IPS-18a (cell line): Measurements from ENCODE around the gene NFKBIB.

Experiments
- H3K27ac ChIP-seq: one replicate; pipeline ENCODE4 v1.5.1; 2013; ENCODE audit warnings: low read length
- H3K27me3 ChIP-seq: one replicate; pipeline ENCODE4 v1.6.1; 2013; ENCODE audit warnings: mild to moderate bottlenecking, low read length; ENCODE audit not compliant: control insufficient read depth, insufficient read depth
- H3K36me3 ChIP-seq: one replicate; pipeline ENCODE4 v1.6.1; 2013; ENCODE audit warnings: low read depth, low read length; ENCODE audit not compliant: control insufficient read depth
- H3K4me1 ChIP-seq: one replicate; pipeline ENCODE4 v1.6.1; 2013; ENCODE audit warnings: low read depth, low read length; ENCODE audit not compliant: control insufficient read depth
- H3K4me3 ChIP-seq: one replicate; pipeline ENCODE4 v1.5.1; 2013; ENCODE audit warnings: low read length
- H3K9ac ChIP-seq: one replicate; pipeline ENCODE4 v1.6.1; 2013; ENCODE audit warnings: mild to moderate bottlenecking, low read length, moderate library complexity
- H3K9me3 ChIP-seq: one replicate; pipeline ENCODE4 v1.6.1; 2013; ENCODE audit warnings: low read depth, low read length; ENCODE audit not compliant: control insufficient read depth

Gene NFKBIB

GRCh38 chr19:38921420-38922274 lies 21.9 kb downstream of the NFKBIB start:
- H3K4me1 ChIP-seq = no peaks in the 10 kb centered on the region
- H3K4me3 ChIP-seq = no peak overlapping the region
- H3K9me3 ChIP-seq = no peaks in the 10 kb centered on the region
- H3K27ac ChIP-seq = no peak overlapping the region
- peaks cover 46% of the 10 kb centered on the region for H3K36me3 ChIP-seq
- no peaks in the 10 kb centered on the region for H3K27me3 ChIP-seq
- H3K9ac ChIP-seq = no peak overlapping the region

- H3K4me3 ChIP-seq = no peak overlapping the region
- H3K9ac ChIP-seq = no peak overlapping the region
- H3K27ac ChIP-seq = no peak overlapping the region
- H3K27me3 ChIP-seq = no peaks in the 10 kb centered on the region
- H3K9me3 ChIP-seq = no peaks in the 10 kb centered on the region
- H3K4me1 ChIP-seq = no peaks in the 10 kb centered on the region
- peaks cover 46% of the 10 kb centered on the region for H3K36me3 ChIP-seq
Measured at GRCh38 chr19:38922482-38922881, 22.7 kb downstream of the NFKBIB start.

GRCh38 chr19:38924388-38924787 lies 24.6 kb downstream of the NFKBIB start:
- Histone ChIP-seq H3K9ac (no peak overlapping the region), H3K9me3 (no peaks in the 10 kb centered on the region), H3K4me3 (no peak overlapping the region), H3K27me3 (no peaks in the 10 kb centered on the region), H3K4me1 (no peaks in the 10 kb centered on the region), H3K27ac (no peak overlapping the region), H3K36me3 (peaks cover 43% of the 10 kb centered on the region)

- Histone ChIP-seq H3K27ac (no peak overlapping the region), H3K4me1 (no peaks in the 10 kb centered on the region), H3K9me3 (no peaks in the 10 kb centered on the region), H3K27me3 (no peaks in the 10 kb centered on the region), H3K4me3 (no peak overlapping the region), H3K9ac (no peak overlapping the region), H3K36me3 (peaks cover 23% of the 10 kb centered on the region)
Measured at GRCh38 chr19:38928391-38929001, 28.7 kb downstream of the NFKBIB start.

- no peaks in the 10 kb centered on the region for H3K9me3 ChIP-seq
- peaks cover 11% of the 10 kb centered on the region for H3K36me3 ChIP-seq
- no peaks in the 10 kb centered on the region for H3K4me1 ChIP-seq
- H3K9ac ChIP-seq = peak within 1 kb of the TSS; percentile 93
- peak within 1 kb of the TSS; percentile 97 for H3K27ac ChIP-seq
- H3K4me3 ChIP-seq = peak within 1 kb of the TSS; percentile 90
- H3K27me3 ChIP-seq = no peaks in the 10 kb centered on the region
Measured at GRCh38 chr19:38929929-38930775, 30.4 kb downstream of the NFKBIB start, which contains the start of gene SARS2. Gene SARS2 (minus strand): TSS chr19:38930763. CDS start chr19:38930736, 27 bp downstream.

- Histone ChIP-seq H3K4me3 (peak within 1 kb of the TSS; percentile 90), H3K27ac (peak within 1 kb of the TSS; percentile 97), H3K4me1 (no peaks in the 10 kb centered on the region), H3K36me3 (peaks cover 3% of the 10 kb centered on the region), H3K9me3 (peaks cover 4% of the 10 kb centered on the region), H3K27me3 (no peaks in the 10 kb centered on the region), H3K9ac (peak within 1 kb of the TSS; percentile 93)
Measured at GRCh38 chr19:38930776-38931520, 31.2 kb downstream of the NFKBIB start, which contains the start of gene MRPS12. Gene MRPS12 (plus strand): TSS chr19:38930944. CDS start chr19:38931295, 351 bp downstream.

- no peaks in the 10 kb centered on the region for H3K27me3 ChIP-seq
- peaks cover 4% of the 10 kb centered on the region for H3K9me3 ChIP-seq
- no peak overlapping the region for H3K27ac ChIP-seq
- H3K9ac ChIP-seq = peak overlapping the region; percentile 93
- peak overlapping the region; percentile 90 for H3K4me3 ChIP-seq
- no peaks in the 10 kb centered on the region for H3K36me3 ChIP-seq
- H3K4me1 ChIP-seq = no peaks in the 10 kb centered on the region
Measured at GRCh38 chr19:38931521-38931793, 31.7 kb downstream of the NFKBIB start.

GRCh38 chr19:38932425-38933179 lies 32.8 kb downstream of the NFKBIB start:
- H3K4me3 ChIP-seq = no peak overlapping the region
- peaks cover 4% of the 10 kb centered on the region for H3K9me3 ChIP-seq
- H3K9ac ChIP-seq = no peak overlapping the region
- H3K27ac ChIP-seq = no peak overlapping the region
- H3K27me3 ChIP-seq = no peaks in the 10 kb centered on the region
- no peaks in the 10 kb centered on the region for H3K36me3 ChIP-seq
- no peaks in the 10 kb centered on the region for H3K4me1 ChIP-seq

GRCh38 chr19:38933544-38933943 lies 33.8 kb downstream of the NFKBIB start:
- no peaks in the 10 kb centered on the region for H3K27me3 ChIP-seq
- H3K27ac ChIP-seq = no peak overlapping the region
- H3K9me3 ChIP-seq = peaks cover 4% of the 10 kb centered on the region
- H3K36me3 ChIP-seq = no peaks in the 10 kb centered on the region
- no peaks in the 10 kb centered on the region for H3K4me1 ChIP-seq
- H3K9ac ChIP-seq = no peak overlapping the region
- no peak overlapping the region for H3K4me3 ChIP-seq

GRCh38 chr19:38939957-38940356 lies 40.2 kb downstream of the NFKBIB start:
- Histone ChIP-seq H3K9ac (no peak overlapping the region), H3K9me3 (peaks cover 4% of the 10 kb centered on the region), H3K27ac (no peak overlapping the region), H3K4me3 (no peak overlapping the region), H3K36me3 (no peaks in the 10 kb centered on the region), H3K27me3 (no peaks in the 10 kb centered on the region), H3K4me1 (no peaks in the 10 kb centered on the region)
